HUDEP-2 (cell line): ENCODE data around the gene DAZAP2.

Source experiments
- DNase-seq, 76 experiments: peaks; one replicate each; lab custom pipeline; 2025; ENCODE audit not compliant: unreplicated experiment in 76 of 76; lab: John Stamatoyannopoulos, UW

The DAZAP2 gene

GRCh38 chr12:51238510-51239334 lies at the start of gene DAZAP2:
TSS of gene DAZAP2 (plus strand) at chr12:51238826. CDS start at chr12:51238908, 82 bp downstream.
- DNase-seq = peak in 75 of 76 experiments; percentile 15 to 96 (median 91)

GRCh38 chr12:51189790-51190355 lies 48.8 kb upstream of the DAZAP2 start:
- DNase-seq = no peak

- DNase-seq = no peak
These were observed 47.8 kb upstream of the DAZAP2 start for GRCh38 chr12:51190820-51191219.

- DNase-seq = no peak
These were observed 46.9 kb upstream of the DAZAP2 start for GRCh38 chr12:51191516-51192283.

GRCh38 chr12:51192284-51192671 lies 46.3 kb upstream of the DAZAP2 start:
- DNase-seq = no peak

GRCh38 chr12:51195841-51196240 lies 42.8 kb upstream of the DAZAP2 start:
- no peak for DNase-seq

- no peak for DNase-seq
These were observed 42.1 kb upstream of the DAZAP2 start for GRCh38 chr12:51196547-51196946.

- no peak for DNase-seq
These were observed 40.7 kb upstream of the DAZAP2 start for GRCh38 chr12:51197736-51198567.

GRCh38 chr12:51198568-51199365 lies 39.9 kb upstream of the DAZAP2 start:
- DNase-seq = no peak

- no peak for DNase-seq
These were observed 39.2 kb upstream of the DAZAP2 start for GRCh38 chr12:51199366-51199945.

GRCh38 chr12:51200156-51200555 lies 38.5 kb upstream of the DAZAP2 start:
- no peak for DNase-seq

- DNase-seq = no peak
These were observed 37.8 kb upstream of the DAZAP2 start for GRCh38 chr12:51200806-51201205.

- DNase-seq = no peak
These were observed 35.9 kb upstream of the DAZAP2 start for GRCh38 chr12:51202718-51203117.

- no peak for DNase-seq
These were observed 33.3 kb upstream of the DAZAP2 start for GRCh38 chr12:51205350-51205749.

GRCh38 chr12:51208016-51208660 lies 30.5 kb upstream of the DAZAP2 start:
- no peak for DNase-seq

GRCh38 chr12:51209259-51209658 lies 29.4 kb upstream of the DAZAP2 start:
- no peak for DNase-seq

- no peak for DNase-seq
These were observed 27.8 kb upstream of the DAZAP2 start for GRCh38 chr12:51210690-51211395.

- no peak for DNase-seq
These were observed 23.7 kb upstream of the DAZAP2 start for GRCh38 chr12:51214895-51215294.
